Gastroesophageal sphincter (tissue), 3 donors: Measurements from ENCODE around the gene PES1.

Source experiments
- CTCF ChIP-seq, 4 experiments: fragments of 200-600 bp in 2 of 4; fragments of 450-650 bp in 2 of 4; sonication (generic) in 1 of 4; IDR thresholded peaks; one replicate each; pipeline ENCODE4 v1.5.1; 2017 to 2019; ENCODE audit warnings: antibody characterized with exemption in 4 of 4, mild to moderate bottlenecking in 2 of 4, moderate library complexity in 2 of 4
- EP300 ChIP-seq: sonication (generic); formaldehyde crosslinking; IDR thresholded peaks from one replicate; pipeline ENCODE4 v1.6.1; 2017; ENCODE audit warnings: antibody characterized with exemption, mild to moderate bottlenecking
- POLR2A ChIP-seq, 2 donors: fragments of 450-650 bp; IDR thresholded peaks; one replicate each; pipeline ENCODE4 v1.6.1; 2017; ENCODE audit warnings: antibody characterized with exemption in 2 of 2, mild to moderate bottlenecking in 2 of 2, moderate library complexity in 1 of 2
- POLR2AphosphoS5 ChIP-seq: sonication (generic); formaldehyde crosslinking; IDR thresholded peaks from one replicate; pipeline ENCODE4 v1.6.1; 2017; ENCODE audit warnings: antibody characterized with exemption

- TF ChIP-seq EP300 (no peak), CTCF (IDR thresholded peaks at IDR 0.05) (no peak), POLR2A (IDR thresholded peaks at IDR 0.05) (no peak), POLR2AphosphoS5 (no peak)
Measured at GRCh38 chr22:30535182-30535581, 56.5 kb downstream of the PES1 start.
